ENCODE data around the gene ZNF746. TPM values are rescaled to one million over a fixed set of nuclear protein-coding genes. Genes with fewer than 3 reads are reported as not detected.
"Not testable (repeated sequence)": the region's sequence is repeated elsewhere in the genome, so short reads cannot be mapped to it uniquely, and the experiment has no call there.

ZNF746 gene
- total RNA-seq, 1 donor: 13.2 TPM

DNA sequence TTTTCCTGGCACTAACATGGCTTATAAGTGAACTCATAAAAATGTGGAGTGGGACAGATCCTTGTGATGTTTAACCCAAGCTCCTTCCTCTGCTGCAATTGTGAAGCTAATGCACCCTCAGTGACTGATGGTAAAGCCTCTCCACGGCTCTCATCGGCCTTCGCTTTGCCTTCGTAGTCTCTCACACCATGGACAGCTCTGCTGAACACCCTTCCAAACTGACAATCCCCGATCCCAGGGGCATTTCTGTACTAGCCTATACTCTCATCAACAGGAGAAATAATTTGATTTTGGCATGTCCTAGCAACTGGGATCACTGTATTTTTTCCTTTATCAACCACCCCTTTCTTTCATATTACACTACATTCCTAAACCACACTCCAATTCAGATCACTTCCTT is 42.9 kb downstream of the ZNF746 start:
- H3K4me3 ChIP-seq (ENCODE audit: low read depth, low read length): no peak overlapping the region
- TF ChIP-seq CTCF (IDR thresholded peaks at IDR 0.05; ENCODE audit: insufficient read depth, low read length): no peak
- DNase-seq (ENCODE audit: low read depth): no peak

GRCh38 chr7:149454006-149454405 is 43.6 kb downstream of the ZNF746 start:
- no peak overlapping the region for H3K4me3 ChIP-seq (ENCODE audit: low read depth, low read length)
- TF ChIP-seq CTCF (IDR thresholded peaks at IDR 0.05; ENCODE audit: insufficient read depth, low read length): no peak
- no peak for DNase-seq (ENCODE audit: low read depth)

GRCh38 chr7:149450821-149451220 is 46.8 kb downstream of the ZNF746 start:
- DNase-seq (ENCODE audit: low read depth): no peak
- TF ChIP-seq CTCF (IDR thresholded peaks at IDR 0.05; ENCODE audit: insufficient read depth, low read length): no peak

GRCh38 chr7:149449897-149450296 is 47.7 kb downstream of the ZNF746 start:
- no peak for DNase-seq (ENCODE audit: low read depth)
- H3K4me3 ChIP-seq (ENCODE audit: low read depth, low read length): no peak overlapping the region
- TF ChIP-seq CTCF (IDR thresholded peaks at IDR 0.05; ENCODE audit: insufficient read depth, low read length): no peak

More at GRCh38 chr7:149450821-149451220, 46.8 kb downstream of the ZNF746 start:
- no peak overlapping the region for H3K4me3 ChIP-seq (ENCODE audit: low read depth, low read length)

DNA sequence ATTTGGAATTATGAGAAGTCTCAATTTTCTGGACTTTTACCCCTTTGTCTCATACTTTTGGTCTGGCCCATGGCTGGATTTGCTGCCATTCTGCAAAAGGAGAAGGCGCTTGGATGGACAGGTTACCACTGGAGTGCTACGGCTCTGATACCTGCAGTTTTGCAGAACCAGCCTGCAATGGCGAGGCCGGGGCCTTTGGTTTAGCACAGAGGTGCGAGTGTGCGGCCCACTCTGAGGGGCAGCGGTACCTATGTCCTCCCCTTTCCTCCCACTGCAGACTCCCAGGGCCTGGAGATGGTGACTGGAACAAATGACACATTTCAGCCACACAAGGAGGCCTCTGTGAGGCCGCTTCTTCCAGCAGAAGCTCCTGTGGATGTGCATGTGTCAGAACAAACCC is 48.6 kb downstream of the ZNF746 start:
- H3K4me3 ChIP-seq (ENCODE audit: low read depth, low read length): no peak overlapping the region
- TF ChIP-seq CTCF (IDR thresholded peaks at IDR 0.05; ENCODE audit: insufficient read depth, low read length): no peak
- DNase-seq (ENCODE audit: low read depth): no peak

- not testable (repeated sequence) for DNase-seq (ENCODE audit: low read depth)
Observed at GRCh38 chr7:149446026-149446425, 51.6 kb downstream of the ZNF746 start.

GRCh38 chr7:149444287-149444686 is 53.3 kb downstream of the ZNF746 start:
- H3K4me3 ChIP-seq (ENCODE audit: low read depth, low read length): no peak overlapping the region
- TF ChIP-seq CTCF (IDR thresholded peaks at IDR 0.05; ENCODE audit: insufficient read depth, low read length): no peak
- no peak for DNase-seq (ENCODE audit: low read depth)

More at GRCh38 chr7:149446026-149446425, 51.6 kb downstream of the ZNF746 start:
- H3K4me3 ChIP-seq (ENCODE audit: low read depth, low read length): not testable (repeated sequence)

Measured in fibroblast of the aortic adventitia (primary cell).